Activated T-cell treated with anti-CD3 and anti-CD28 coated beads, Interleukin-2, amount 50 U/mL, for 1 hour (primary cell): Measurements from ENCODE around the gene PNPLA1.

Source experiments
- DNase-seq: peaks from one replicate; pipeline ENCODE4 v3.0.0-alpha.2; 2020

PNPLA1 gene

DNA sequence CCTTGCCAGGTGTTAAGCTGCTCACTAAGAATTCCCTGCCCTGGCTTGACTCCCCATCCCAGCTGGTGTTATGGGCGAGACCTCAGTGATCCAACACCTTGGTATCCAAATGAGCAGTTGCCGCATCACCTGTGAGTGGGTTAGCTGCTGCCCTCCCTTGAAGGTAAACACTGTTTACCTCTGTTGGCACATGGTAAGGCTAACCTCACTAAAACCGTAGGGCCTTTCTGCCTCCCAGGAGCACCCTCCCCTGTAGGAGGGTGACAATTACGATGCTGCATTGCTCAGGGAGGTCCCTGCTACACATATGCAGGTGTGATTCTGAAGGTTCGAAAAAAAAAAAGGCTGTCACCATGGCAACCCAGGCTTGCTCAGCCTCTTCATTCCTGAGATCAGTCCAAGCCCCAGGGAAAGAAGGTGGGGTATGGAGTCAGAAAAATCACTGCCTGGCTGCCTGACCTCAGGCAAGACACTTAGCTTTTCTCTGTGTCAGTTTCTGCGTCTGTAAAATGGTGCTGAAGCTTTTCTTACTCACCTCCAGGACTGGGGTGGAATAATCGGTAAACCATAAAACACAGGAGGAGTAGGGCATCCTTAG, 19.5 kb downstream of the PNPLA1 start:
- no peak for DNase-seq

DNA sequence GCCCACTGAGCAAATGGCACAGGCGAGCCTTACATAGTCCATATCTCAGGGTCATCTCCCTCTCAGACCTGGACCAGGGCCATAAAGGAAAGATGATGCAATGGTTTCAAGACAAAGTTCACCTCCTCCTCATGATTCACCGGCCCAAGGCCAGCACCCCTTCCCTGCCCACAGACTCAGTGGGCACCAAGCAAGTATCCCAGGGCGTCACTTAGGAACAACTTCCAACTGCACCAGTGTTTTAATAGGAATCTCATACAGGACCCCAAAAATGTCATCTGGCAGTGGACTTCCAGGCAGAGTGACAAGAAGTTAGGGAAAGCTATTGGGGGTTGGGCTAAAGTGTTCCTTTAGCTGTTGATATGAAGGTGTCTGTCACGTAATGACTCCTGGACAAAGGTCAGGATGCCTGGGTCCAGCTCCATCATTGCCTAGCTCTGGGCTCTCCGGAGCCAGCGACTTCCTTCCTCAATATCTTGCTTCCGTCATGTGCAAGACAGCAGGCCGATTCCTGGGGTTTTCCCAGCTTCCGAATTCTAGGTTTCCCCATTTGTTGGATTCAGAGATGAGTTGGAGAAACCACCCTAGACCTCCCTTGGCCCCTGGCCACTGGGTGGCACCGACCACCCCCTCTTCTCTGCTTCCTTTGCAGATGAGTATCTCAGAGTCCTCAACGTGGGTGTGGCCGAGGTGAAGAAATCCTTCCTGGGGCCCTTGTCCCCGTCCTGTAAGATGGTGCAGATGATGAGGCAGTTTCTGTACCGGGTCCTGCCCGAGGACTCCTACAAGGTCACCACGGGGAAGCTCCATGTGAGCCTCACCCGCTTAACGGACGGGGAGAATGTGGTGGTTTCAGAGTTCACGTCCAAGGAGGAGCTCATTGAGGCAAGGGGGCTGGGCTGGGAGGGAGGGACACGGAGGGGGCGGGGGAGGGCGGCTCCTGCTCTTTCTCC, 21.1 kb downstream of the PNPLA1 start:
- no peak for DNase-seq

DNA sequence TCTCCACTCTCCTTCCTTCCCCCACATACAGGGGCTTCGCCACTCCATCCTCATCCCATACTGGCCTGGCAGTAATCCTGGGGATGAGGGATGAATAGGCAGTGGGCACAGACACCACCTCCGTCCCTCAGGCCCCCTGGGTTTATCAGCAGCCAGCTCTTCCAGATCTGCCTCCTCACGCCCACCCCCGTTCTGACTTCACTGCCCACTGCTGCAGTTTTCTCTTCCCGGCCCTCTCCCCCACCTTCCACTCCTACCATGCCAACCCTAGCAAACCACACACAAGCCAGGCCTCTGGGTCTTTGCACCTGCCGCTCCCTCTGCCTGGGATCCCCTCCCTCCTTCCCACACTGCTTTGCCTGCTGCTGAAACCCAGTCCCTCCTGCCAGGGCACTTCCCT, 22.3 kb downstream of the PNPLA1 start:
- no peak for DNase-seq

DNA sequence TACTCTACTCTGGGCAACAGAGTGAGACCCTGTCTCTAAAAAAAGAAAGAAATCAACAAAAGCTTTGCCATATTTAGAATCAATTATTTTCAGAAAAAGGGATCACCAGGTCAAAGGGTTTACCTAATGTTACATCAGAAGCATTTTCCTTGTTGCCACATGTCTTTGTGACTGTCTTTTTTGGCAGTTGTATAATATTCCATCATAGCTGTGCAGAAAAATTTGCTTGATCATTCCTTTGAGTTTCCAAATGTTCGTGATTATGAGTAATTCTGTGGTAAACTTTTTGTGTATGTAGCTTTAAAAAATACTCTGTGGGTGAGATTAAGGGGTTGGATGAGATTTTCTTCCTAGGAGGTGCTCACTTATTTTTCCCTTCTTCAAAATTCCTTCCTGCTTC, 26.4 kb downstream of the PNPLA1 start:
- no peak for DNase-seq

DNA sequence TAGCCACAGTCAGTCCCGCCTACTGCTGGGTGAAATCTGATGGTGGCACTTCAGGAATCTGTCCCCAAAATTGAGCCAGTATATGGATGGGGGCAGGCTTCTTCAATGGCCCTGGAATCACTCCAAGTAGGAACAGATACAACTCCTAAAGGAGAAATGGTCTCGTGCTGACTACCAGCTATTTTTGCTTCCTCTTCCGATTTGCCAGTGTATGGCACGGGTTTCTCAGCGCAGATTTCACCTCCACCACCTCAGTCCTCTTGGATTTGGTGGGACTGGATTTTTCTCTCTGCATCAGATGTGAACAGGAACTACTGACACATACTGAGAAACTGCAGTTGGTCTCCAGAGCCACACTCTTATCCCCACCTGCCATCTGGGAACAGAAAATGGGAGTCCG, 27.2 kb downstream of the PNPLA1 start:
- DNase-seq: no peak

DNA sequence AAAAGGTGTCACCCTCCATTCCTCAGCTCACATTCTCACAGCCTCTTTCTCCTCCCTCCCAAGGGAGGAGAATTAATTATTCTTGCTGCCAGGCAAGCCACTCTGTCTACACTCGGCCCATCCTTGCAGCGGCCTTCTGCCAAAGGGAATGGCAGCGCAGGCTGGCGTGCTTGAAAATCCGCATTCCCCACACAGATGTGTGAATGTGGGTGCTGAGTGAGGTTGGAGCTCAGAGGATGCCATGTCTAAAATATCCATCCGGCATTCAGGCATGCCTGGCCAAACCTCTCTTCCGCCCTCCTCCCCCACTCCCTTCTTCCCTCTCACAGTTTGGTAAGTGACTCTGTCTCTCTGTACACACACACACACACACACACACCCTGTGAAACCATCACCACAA, 27.7 kb downstream of the PNPLA1 start:
- no peak for DNase-seq

DNA sequence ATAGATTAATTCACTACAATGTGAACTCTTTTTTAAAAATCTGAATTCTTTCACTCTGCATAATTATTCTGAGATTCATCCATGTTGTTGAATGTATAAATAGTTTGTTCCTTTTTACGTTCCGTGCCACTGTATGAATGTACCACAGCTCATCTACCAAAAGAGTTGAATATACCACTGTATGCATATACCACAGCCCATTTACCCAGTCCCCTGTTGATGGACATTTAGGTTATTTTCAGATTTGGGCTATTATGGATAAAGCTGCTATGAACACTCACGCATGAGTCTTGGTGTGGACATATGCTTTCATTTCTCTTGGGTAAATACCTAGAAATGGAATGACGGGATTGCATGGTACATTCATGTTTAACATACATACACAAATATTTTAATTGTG, 28.2 kb downstream of the PNPLA1 start:
- DNase-seq: no peak

DNA sequence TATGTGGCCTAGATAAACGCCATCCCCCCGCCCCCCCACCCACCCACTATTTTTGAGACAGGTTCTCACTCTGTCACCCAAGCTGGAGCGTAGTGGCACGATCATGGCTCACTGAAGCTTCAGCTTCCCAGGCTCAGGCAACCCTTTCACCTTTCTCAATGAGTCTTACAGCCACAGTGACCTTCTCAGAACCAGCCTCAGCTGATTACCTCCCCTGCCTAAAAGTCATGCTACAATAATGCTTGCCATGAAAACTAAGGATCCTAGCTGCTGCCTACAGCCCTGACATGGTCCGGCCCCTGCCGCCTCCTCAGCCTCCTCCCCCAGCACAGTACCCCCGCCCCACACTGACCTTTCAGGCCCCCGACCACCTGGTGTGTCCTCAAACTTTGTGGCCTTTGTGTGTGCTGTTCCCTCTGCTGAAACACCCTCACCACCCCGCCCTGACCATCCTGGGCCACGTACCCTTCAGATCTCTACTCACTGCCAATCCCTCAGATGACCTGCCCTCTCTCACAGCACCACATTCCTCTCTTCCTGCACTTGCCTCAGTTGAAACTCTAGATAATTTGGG, 31.3 kb downstream of the PNPLA1 start:
- no peak for DNase-seq

DNA sequence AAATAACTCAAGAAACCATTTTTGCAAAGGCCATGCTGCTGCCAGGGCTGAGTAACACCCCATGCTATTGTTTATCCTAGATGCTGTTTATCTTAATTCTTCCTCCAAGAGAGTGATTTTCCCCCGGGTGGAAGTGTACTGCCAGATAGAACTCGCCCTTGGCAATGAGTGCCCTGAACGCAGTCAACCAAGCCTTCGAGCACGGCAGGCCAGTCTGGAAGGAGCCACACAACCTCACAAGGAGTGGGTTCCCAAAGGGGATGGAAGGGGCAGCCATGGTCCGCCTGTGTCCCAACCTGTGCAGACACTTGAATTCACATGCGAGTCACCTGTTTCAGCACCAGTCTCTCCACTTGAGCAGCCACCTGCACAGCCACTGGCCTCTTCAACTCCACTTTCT, 31.9 kb downstream of the PNPLA1 start:
- DNase-seq: no peak

GRCh38 chr6:36302227-36302976, 32.5 kb downstream of the PNPLA1 start:
- DNase-seq: peak; percentile 82

- no peak for DNase-seq
Measured at GRCh38 chr6:36305885-36306284, 36.0 kb downstream of the PNPLA1 start.

DNA sequence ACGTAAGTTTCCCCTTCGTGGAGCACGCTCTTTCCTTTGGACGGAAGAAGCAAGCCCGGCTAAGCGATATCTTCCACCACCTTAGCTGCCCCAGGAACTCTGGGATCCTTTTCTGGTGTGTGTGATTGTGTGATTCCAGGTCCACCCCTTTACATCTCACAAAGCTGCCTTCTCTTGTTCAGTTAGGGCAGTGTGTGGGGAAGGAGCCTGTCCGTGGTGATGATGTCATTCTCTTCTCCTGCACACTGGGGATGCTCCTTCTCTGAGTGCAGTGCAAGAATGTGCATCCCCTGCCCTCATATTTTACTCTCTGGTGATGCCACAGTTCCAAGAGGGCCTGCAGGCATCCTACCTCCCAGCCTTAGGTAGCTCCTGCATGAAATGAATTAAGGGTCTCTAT, 36.5 kb downstream of the PNPLA1 start:
- DNase-seq: no peak

DNA sequence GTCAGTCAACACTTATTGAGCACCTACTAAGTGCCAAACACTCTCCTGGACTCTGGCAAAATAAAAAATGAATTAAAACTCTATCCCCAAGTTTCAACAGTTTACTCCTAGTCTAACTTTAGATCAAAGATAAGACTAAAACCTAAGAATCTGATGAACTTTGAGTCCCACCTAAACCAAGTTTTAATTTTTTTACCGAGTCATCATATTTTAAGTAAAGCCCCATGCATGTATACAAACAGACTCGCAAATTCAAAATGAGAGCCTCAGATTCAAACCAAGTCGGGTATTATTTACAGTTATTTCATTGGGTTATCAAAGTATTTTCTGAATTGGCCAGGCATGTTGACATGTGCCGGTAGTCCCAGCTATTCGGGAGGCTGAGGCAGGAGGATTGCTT, 38.7 kb downstream of the PNPLA1 start:
- DNase-seq: no peak

DNA sequence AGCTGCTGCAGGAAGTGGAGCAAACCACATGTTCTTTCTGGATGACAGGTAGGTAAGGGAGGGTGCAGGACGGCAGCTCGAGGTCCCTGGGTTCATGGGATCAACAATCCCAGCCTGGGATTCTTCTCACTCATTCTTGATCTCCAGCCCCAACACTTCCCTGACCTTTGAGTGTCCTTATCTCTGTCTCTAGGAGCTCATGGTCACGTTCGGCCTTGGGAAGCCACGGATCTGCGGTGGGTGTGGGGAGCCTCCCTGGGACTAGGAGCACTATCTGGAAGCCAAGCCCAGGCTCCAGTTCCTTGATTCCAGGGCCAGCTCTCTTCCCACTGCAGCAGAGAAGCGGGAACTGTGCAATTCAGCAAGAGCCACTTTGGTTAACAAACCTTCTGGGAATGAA, 39.3 kb downstream of the PNPLA1 start:
- DNase-seq: no peak

DNA sequence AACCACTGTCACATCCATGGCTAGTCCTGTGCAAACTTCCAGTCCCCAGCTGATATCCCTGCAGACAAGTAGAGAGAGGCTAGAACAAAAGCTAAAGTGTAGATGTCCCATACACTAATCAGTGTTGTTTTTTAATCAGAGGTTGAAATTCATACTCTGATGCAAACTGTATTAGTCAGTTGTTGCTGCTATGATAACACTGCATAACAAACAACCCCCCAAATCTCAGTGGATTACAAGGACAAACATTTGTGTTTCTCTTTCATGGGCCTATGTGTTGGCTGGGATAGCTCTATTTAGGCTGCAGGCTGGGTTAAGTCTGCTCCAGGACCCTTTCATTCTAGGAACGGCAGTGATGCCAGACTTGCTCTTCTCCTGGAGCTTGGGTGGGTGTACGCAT, 40.0 kb downstream of the PNPLA1 start:
- no peak for DNase-seq

- DNase-seq: no peak
Measured at GRCh38 chr6:36312854-36313648, 43.2 kb downstream of the PNPLA1 start.

DNA sequence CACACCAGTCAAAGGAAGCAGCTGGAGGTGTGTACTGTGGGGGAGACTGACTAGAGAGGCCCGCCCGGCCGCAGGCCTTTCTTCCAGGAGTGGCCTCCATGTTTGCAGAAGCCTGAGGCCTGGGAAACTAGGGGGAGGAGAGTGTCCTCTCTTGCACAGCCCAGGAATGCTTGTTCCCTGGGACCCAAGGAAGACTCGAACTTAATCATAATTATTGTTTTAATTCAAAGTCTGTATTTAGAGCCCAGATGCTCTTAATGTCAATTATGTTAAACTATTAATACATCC, 43.7 kb downstream of the PNPLA1 start:
- no peak for DNase-seq

- DNase-seq: no peak
Measured at GRCh38 chr6:36314221-36315014, 44.6 kb downstream of the PNPLA1 start.

DNA sequence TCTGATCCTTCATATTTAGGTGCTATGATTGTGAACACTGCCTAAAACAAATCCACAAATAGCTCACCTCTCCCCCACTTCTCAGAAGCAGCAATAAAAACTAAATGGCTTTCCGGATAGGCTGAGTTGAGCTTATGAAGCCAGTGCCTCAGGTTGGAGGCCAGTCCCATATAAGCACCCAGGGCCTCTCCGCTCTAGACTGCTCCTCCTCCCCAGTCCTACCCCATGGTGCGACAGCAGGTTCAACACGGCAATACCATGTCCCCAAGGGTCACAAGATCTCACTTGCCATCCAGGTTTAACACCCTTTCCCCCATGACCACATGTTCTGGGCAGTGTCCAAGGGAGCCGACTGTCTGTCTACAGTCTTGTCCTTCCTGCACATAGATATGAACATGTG, 46.1 kb downstream of the PNPLA1 start:
- DNase-seq: no peak

- no peak for DNase-seq
Measured at GRCh38 chr6:36317623-36318022, 47.8 kb downstream of the PNPLA1 start.

- DNase-seq: no peak
Measured at GRCh38 chr6:36318690-36319435, 49.0 kb downstream of the PNPLA1 start.
